Measurements from ENCODE around the gene CEBPZOS. TPM values are rescaled to one million over a fixed set of nuclear protein-coding genes. Genes with fewer than 3 reads are reported as not detected.

CEBPZOS gene
- total RNA-seq, 1 experiment from 2014 or later = 61.8 TPM

GRCh38 chr2:37153224-37153623 is 43.1 kb upstream of the CEBPZOS start:
- CTCF ChIA-PET = no interaction called here
- intact Hi-C loops (cut with micrococcal nuclease; ENCODE audit: unreplicated experiment) = no loop called here

GRCh38 chr2:37154785-37155184 is 41.5 kb upstream of the CEBPZOS start:
- CTCF ChIA-PET = no interaction called here

More at GRCh38 chr2:37153224-37153623, 43.1 kb upstream of the CEBPZOS start:
- no peak for TF ChIP-seq EZH2 (IDR thresholded peaks at IDR 0.05; ENCODE audit: borderline replicate concordance, low read depth, low read length, poor library complexity, severe bottlenecking)
- no peak for TF ChIP-seq CTCF (conservative IDR thresholded peaks at IDR 0.05; ENCODE audit: low read depth, low read length)
- DNase-seq (ENCODE audit: low spot score) = no peak
- no peaks in the 10 kb centered on the region for H3K9me3 ChIP-seq (ENCODE audit: low read depth, low read length, poor library complexity, severe bottlenecking)
- peaks cover 25% of the 10 kb centered on the region for H3K4me1 ChIP-seq (ENCODE audit: insufficient read depth, low read length, poor library complexity, severe bottlenecking)
- H3K27me3 ChIP-seq (replicated peaks; ENCODE audit: insufficient read depth, low read depth, low read length, poor library complexity) = no peaks in the 10 kb centered on the region
- BruUV-seq (replicated peaks) = no TSS peak
- no peak overlapping the region for H3K27ac ChIP-seq (ENCODE audit: low read depth, low read length, poor library complexity, severe bottlenecking)
- H3K4me3 ChIP-seq (ENCODE audit: low read depth, low read length, poor library complexity, severe bottlenecking) = no peak overlapping the region
- H3K36me3 ChIP-seq (ENCODE audit: insufficient read depth, low read length, poor library complexity, severe bottlenecking) = peaks cover 9% of the 10 kb centered on the region
- POLR2A ChIA-PET (ENCODE audit: low non-redundant PET) = no interaction called here

GRCh38 chr2:37156071-37156856 is 40.0 kb upstream of the CEBPZOS start:
- H3K4me3 ChIP-seq (ENCODE audit: low read depth, low read length, poor library complexity, severe bottlenecking) = peak overlapping the region; percentile 90
- H3K27ac ChIP-seq (ENCODE audit: low read depth, low read length, poor library complexity, severe bottlenecking) = peak overlapping the region; percentile 90
- no peaks in the 10 kb centered on the region for H3K27me3 ChIP-seq (replicated peaks; ENCODE audit: insufficient read depth, low read depth, low read length, poor library complexity)
- no peak for TF ChIP-seq EZH2 (IDR thresholded peaks at IDR 0.05; ENCODE audit: borderline replicate concordance, low read depth, low read length, poor library complexity, severe bottlenecking)
- BruUV-seq (replicated peaks) = no TSS peak
- H3K9me3 ChIP-seq (ENCODE audit: low read depth, low read length, poor library complexity, severe bottlenecking) = no peaks in the 10 kb centered on the region
- DNase-seq (ENCODE audit: low spot score) = peak; percentile 64
- H3K36me3 ChIP-seq (ENCODE audit: insufficient read depth, low read length, poor library complexity, severe bottlenecking) = peaks cover 8% of the 10 kb centered on the region
- POLR2A ChIA-PET (ENCODE audit: low non-redundant PET) = interaction anchor here (0.7 kb wide), 1 partner anchor 245 kb away, joined by 3 read pairs; no protein-coding TSS in a partner anchor
- CTCF ChIA-PET = interaction anchor here (0.6 kb wide), 1 partner anchor 16 kb away, joined by 4 read pairs; no protein-coding TSS in a partner anchor
- peaks cover 11% of the 10 kb centered on the region for H3K4me1 ChIP-seq (ENCODE audit: insufficient read depth, low read length, poor library complexity, severe bottlenecking)
- intact Hi-C loops (cut with micrococcal nuclease; ENCODE audit: unreplicated experiment) = no loop called here

More at GRCh38 chr2:37154785-37155184, 41.5 kb upstream of the CEBPZOS start:
- POLR2A ChIA-PET (ENCODE audit: low non-redundant PET) = no interaction called here
- H3K27me3 ChIP-seq (replicated peaks; ENCODE audit: insufficient read depth, low read depth, low read length, poor library complexity) = no peaks in the 10 kb centered on the region
- H3K36me3 ChIP-seq (ENCODE audit: insufficient read depth, low read length, poor library complexity, severe bottlenecking) = peaks cover 8% of the 10 kb centered on the region
- H3K4me1 ChIP-seq (ENCODE audit: insufficient read depth, low read length, poor library complexity, severe bottlenecking) = peaks cover 24% of the 10 kb centered on the region
- no peak for DNase-seq (ENCODE audit: low spot score)
- no TSS peak for BruUV-seq (replicated peaks)
- H3K9me3 ChIP-seq (ENCODE audit: low read depth, low read length, poor library complexity, severe bottlenecking) = no peaks in the 10 kb centered on the region
- intact Hi-C loops (cut with micrococcal nuclease; ENCODE audit: unreplicated experiment) = no loop called here
- TF ChIP-seq EZH2 (IDR thresholded peaks at IDR 0.05; ENCODE audit: borderline replicate concordance, low read depth, low read length, poor library complexity, severe bottlenecking) (no peak), CTCF (conservative IDR thresholded peaks at IDR 0.05; ENCODE audit: low read depth, low read length) (no peak)
- no peak overlapping the region for H3K4me3 ChIP-seq (ENCODE audit: low read depth, low read length, poor library complexity, severe bottlenecking)
- H3K27ac ChIP-seq (ENCODE audit: low read depth, low read length, poor library complexity, severe bottlenecking) = no peak overlapping the region

Data from A673 (cell line).